SK-N-SH (cell line): ENCODE data around the gene SPSB1.

Experiments
- CHD2 ChIP-seq: fragments of 150-350 bp; IDR thresholded peaks from 2 replicates; pipeline ENCODE4 v1.6.1; 2018; ENCODE audit warnings: low read length; ENCODE audit not compliant: partially characterized antibody
- EP300 ChIP-seq, 2 experiments: IDR thresholded peaks; 2 replicates each; pipeline versions ENCODE4 v1.4.0 to v1.6.1; 2012; ENCODE audit warnings: borderline replicate concordance in 1 of 2, low read depth in 1 of 2, low read length in 1 of 2
- EZH2phosphoT487 ChIP-seq: fragments of 200-600 bp; sonication (generic); IDR thresholded peaks from 2 replicates; pipeline ENCODE4 v1.6.1; 2017; ENCODE audit warnings: low read depth, mixed run types, mild to moderate bottlenecking, antibody characterized with exemption, moderate library complexity, borderline replicate concordance
- MXI1 ChIP-seq: IDR thresholded peaks from 2 replicates; pipeline ENCODE4 v1.6.1; 2012; ENCODE audit warnings: mild to moderate bottlenecking, low read depth, low read length, improper control_type of control experiment
- POLR2AphosphoS5 ChIP-seq: IDR thresholded peaks from 2 replicates; pipeline ENCODE4 v1.6.1; 2012; ENCODE audit warnings: low read depth, low read length
- RCOR1 ChIP-seq: fragments of 150-350 bp; IDR thresholded peaks from 2 replicates; pipeline ENCODE4 v1.6.1; 2017; ENCODE audit warnings: antibody characterized with exemption, low read length
- RXRA ChIP-seq: IDR thresholded peaks from 2 replicates; pipeline ENCODE4 v1.4.0; 2012; ENCODE audit warnings: low read depth, mild to moderate bottlenecking, borderline replicate concordance
- SMC3 ChIP-seq: IDR thresholded peaks from 2 replicates; pipeline ENCODE4 v1.6.1; 2012; ENCODE audit warnings: low read depth, low read length, improper control_type of control experiment
- TAF1 ChIP-seq: IDR thresholded peaks from 2 replicates; pipeline ENCODE4 v1.6.1; 2012; ENCODE audit warnings: low read depth, mild to moderate bottlenecking, low read length, moderate library complexity, borderline replicate concordance
- TF ChIP-seq, protein P1 (sequence below): fragments of 200-600 bp; sonication (generic); IDR thresholded peaks from 2 replicates; pipeline ENCODE4 v1.6.1; 2017; ENCODE audit warnings: antibody characterized with exemption, mild to moderate bottlenecking, moderate library complexity

DNA sequence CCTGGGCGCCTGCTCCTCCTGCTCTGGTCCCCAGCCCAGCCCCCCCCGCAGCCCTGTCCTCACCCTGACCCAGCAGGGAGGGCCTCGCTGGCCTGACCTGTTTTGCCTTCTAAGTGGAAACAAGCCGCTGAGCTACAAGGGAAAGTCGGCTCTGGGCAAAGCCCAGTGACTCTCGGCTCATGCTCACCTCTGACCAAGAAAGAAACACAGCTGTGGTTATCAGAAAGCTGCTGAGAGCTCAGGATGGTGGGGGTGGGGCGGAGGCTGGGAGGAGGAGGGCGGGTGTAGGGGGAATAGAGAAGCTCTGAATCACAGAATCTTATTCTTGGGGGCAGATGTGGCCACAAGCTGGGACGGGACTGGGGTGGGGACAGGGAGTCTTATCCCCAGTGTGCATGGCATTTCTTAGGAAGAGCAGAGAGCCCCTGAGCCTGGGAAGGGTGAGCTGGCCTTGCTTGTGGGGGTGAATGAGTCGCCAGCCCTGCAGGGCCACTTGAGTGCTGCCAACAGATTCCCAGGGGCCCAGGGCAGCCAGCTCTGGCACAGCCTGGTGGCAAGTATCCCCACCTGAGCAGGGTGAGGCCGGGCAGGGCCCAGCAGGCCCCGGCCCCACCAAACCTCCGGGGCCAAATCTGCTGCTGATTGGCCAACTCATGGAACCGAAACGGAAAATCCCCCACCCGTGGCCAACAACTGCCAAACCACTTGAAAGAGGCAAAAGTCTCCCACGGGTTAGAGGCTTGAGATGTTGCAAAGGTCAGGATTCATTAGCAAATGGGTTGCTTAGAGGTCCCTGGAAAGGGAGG, 120.6 kb downstream of the SPSB1 start:
- TF ChIP-seq RCOR1 (no peak), TAF1 (0 out of 2 replicates have a peak, but pooled peaks have one; percentile 32), MXI1 (no peak), POLR2AphosphoS5 (no peak), SMC3 (no peak), RXRA (0 out of 2 replicates have a peak, but pooled peaks have one; percentile 25), EZH2phosphoT487 (no peak), CHD2 (no peak), EP300 (IDR thresholded peaks at IDR 0.05; ENCODE audit: borderline replicate concordance in 1 of 2, low read depth in 1 of 2, low read length in 1 of 2) (peak in 1 of 2 experiments; percentile 20; a peak in 1 of 4 replicates)
- TF ChIP-seq, protein P1, sequence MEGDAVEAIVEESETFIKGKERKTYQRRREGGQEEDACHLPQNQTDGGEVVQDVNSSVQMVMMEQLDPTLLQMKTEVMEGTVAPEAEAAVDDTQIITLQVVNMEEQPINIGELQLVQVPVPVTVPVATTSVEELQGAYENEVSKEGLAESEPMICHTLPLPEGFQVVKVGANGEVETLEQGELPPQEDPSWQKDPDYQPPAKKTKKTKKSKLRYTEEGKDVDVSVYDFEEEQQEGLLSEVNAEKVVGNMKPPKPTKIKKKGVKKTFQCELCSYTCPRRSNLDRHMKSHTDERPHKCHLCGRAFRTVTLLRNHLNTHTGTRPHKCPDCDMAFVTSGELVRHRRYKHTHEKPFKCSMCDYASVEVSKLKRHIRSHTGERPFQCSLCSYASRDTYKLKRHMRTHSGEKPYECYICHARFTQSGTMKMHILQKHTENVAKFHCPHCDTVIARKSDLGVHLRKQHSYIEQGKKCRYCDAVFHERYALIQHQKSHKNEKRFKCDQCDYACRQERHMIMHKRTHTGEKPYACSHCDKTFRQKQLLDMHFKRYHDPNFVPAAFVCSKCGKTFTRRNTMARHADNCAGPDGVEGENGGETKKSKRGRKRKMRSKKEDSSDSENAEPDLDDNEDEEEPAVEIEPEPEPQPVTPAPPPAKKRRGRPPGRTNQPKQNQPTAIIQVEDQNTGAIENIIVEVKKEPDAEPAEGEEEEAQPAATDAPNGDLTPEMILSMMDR: no peak
